Measurements from ENCODE around the gene DEGS1. TPM values are rescaled to one million over a fixed set of nuclear protein-coding genes. Genes with fewer than 3 reads are reported as not detected.
A peak's percentile ranks its signal among the peaks of the same experiment; 100 is the strongest.

Gene DEGS1
- total RNA-seq, 1 experiment from 2014 or later = 39.2 TPM

GRCh38 chr1:224196813-224197600 is 14.0 kb downstream of the DEGS1 start:
- H3K9me3 Mint-ChIP-seq (ENCODE audit: unreplicated experiment) = no peaks in the 10 kb centered on the region

DNA sequence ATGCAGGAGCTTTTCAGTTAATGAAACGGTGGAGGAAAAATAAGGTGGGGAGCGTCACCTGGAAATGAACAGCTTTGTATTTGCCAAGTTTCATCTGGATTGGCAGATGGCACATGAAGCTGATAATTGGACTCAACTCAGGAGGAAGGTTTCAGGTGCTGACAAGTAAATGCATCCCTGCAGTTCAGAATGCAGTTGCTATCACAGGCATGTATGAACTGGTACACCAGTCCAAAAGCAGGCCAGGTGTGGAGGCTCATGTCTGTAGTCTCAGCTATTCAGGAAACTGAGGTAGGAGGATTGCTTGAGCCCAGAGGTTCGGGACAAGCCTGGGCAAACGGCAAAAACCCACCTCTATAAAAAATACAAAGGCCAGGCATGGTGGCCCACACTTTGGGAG is 15.5 kb downstream of the DEGS1 start:
- no peaks in the 10 kb centered on the region for H3K4me1 Mint-ChIP-seq (ENCODE audit: low read depth, unreplicated experiment)
- intact Hi-C loops (cut with micrococcal nuclease; ENCODE audit: unreplicated experiment) = no loop called here
- no peak overlapping the region for H3K4me3 Mint-ChIP-seq (ENCODE audit: unreplicated experiment)
- H3K9me3 Mint-ChIP-seq (ENCODE audit: unreplicated experiment) = no peaks in the 10 kb centered on the region
- H3K36me3 ChIP-seq (ENCODE audit: control insufficient read depth, insufficient read depth, low read length) = no peaks in the 10 kb centered on the region
- POLR2A ChIA-PET = interaction anchor here (0.7 kb wide), 1 partner anchor 472 kb away, joined by 4 read pairs; no protein-coding TSS in a partner anchor
- H3K36me3 Mint-ChIP-seq (ENCODE audit: insufficient read depth, unreplicated experiment) = peaks cover 20% of the 10 kb centered on the region
- H3K9me3 ChIP-seq = no peaks in the 10 kb centered on the region
- H3K27me3 ChIP-seq (replicated peaks; ENCODE audit: control insufficient read depth, insufficient read depth, low read length) = no peaks in the 10 kb centered on the region
- H3K4me3 ChIP-seq (ENCODE audit: low read depth, low read length) = no peak overlapping the region
- no peak overlapping the region for H3K27ac Mint-ChIP-seq (ENCODE audit: unreplicated experiment)
- peaks cover 25% of the 10 kb centered on the region for H3K4me1 ChIP-seq
- TF ChIP-seq, protein P1, sequence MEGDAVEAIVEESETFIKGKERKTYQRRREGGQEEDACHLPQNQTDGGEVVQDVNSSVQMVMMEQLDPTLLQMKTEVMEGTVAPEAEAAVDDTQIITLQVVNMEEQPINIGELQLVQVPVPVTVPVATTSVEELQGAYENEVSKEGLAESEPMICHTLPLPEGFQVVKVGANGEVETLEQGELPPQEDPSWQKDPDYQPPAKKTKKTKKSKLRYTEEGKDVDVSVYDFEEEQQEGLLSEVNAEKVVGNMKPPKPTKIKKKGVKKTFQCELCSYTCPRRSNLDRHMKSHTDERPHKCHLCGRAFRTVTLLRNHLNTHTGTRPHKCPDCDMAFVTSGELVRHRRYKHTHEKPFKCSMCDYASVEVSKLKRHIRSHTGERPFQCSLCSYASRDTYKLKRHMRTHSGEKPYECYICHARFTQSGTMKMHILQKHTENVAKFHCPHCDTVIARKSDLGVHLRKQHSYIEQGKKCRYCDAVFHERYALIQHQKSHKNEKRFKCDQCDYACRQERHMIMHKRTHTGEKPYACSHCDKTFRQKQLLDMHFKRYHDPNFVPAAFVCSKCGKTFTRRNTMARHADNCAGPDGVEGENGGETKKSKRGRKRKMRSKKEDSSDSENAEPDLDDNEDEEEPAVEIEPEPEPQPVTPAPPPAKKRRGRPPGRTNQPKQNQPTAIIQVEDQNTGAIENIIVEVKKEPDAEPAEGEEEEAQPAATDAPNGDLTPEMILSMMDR (IDR thresholded peaks at IDR 0.05; ENCODE audit: insufficient read depth in 1 of 2, low read depth in 1 of 2, low read length in 1 of 2, severe bottlenecking in 1 of 2, unreplicated experiment in 1 of 2) = no peak
- CTCF ChIA-PET = no interaction called here
- H3K27me3 Mint-ChIP-seq (ENCODE audit: insufficient read depth, unreplicated experiment) = no peaks in the 10 kb centered on the region
- BruUV-seq (replicated peaks) = no TSS peak
- DNase-seq = no peak

More at GRCh38 chr1:224196813-224197600, 14.0 kb downstream of the DEGS1 start:
- H3K4me3 Mint-ChIP-seq (ENCODE audit: unreplicated experiment) = no peak overlapping the region
- H3K27ac Mint-ChIP-seq (ENCODE audit: unreplicated experiment) = no peak overlapping the region
- BruUV-seq (replicated peaks) = no TSS peak
- POLR2A ChIA-PET = no interaction called here
- H3K27me3 Mint-ChIP-seq (ENCODE audit: insufficient read depth, unreplicated experiment) = no peaks in the 10 kb centered on the region
- CTCF ChIA-PET = interaction anchor here (0.7 kb wide), 1 partner anchor 9 kb away, joined by 3 read pairs; no protein-coding TSS in a partner anchor
- H3K4me3 ChIP-seq (ENCODE audit: low read depth, low read length) = no peak overlapping the region
- intact Hi-C loops (cut with micrococcal nuclease; ENCODE audit: unreplicated experiment) = no loop called here
- TF ChIP-seq, protein P1 (IDR thresholded peaks at IDR 0.05; ENCODE audit: insufficient read depth in 1 of 2, low read depth in 1 of 2, low read length in 1 of 2, severe bottlenecking in 1 of 2, unreplicated experiment in 1 of 2) = no peak
- H3K4me1 ChIP-seq = peaks cover 25% of the 10 kb centered on the region
- H3K36me3 Mint-ChIP-seq (ENCODE audit: insufficient read depth, unreplicated experiment) = peaks cover 25% of the 10 kb centered on the region
- no peaks in the 10 kb centered on the region for H3K4me1 Mint-ChIP-seq (ENCODE audit: low read depth, unreplicated experiment)
- H3K36me3 ChIP-seq (ENCODE audit: control insufficient read depth, insufficient read depth, low read length) = no peaks in the 10 kb centered on the region
- no peak for DNase-seq
- no peaks in the 10 kb centered on the region for H3K27me3 ChIP-seq (replicated peaks; ENCODE audit: control insufficient read depth, insufficient read depth, low read length)
- no peaks in the 10 kb centered on the region for H3K9me3 ChIP-seq

DNA sequence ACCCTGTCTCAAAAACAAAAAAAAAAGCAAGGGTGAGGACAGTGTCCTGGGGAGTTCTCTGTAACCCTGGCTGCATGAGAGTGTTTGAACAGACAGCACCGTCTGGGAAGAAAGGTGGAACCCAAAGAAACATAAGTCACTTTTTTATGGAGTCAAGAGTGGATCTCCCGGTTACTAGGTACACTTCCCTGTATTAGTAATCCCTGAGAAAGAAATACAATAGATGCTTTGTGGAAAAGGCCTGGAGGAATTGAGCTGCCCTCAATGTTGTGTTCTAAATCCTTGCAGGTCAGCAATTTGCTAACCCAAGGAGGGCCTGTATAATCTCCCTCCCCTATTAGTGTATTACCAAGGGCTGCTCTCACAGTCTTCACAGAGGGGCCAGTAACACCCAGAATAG is 16.6 kb downstream of the DEGS1 start:
- TF ChIP-seq, protein P1 (IDR thresholded peaks at IDR 0.05; ENCODE audit: insufficient read depth in 1 of 2, low read depth in 1 of 2, low read length in 1 of 2, severe bottlenecking in 1 of 2, unreplicated experiment in 1 of 2) = no peak
- intact Hi-C loops (cut with micrococcal nuclease; ENCODE audit: unreplicated experiment) = no loop called here
- Histone ChIP-seq H3K36me3 (ENCODE audit: control insufficient read depth, insufficient read depth, low read length) (no peaks in the 10 kb centered on the region), H3K9me3 (no peaks in the 10 kb centered on the region), H3K4me3 (ENCODE audit: low read depth, low read length) (no peak overlapping the region), H3K4me1 (peaks cover 26% of the 10 kb centered on the region), H3K27me3 (replicated peaks; ENCODE audit: control insufficient read depth, insufficient read depth, low read length) (no peaks in the 10 kb centered on the region)
- peaks cover 12% of the 10 kb centered on the region for H3K36me3 Mint-ChIP-seq (ENCODE audit: insufficient read depth, unreplicated experiment)
- no peak for DNase-seq
- ChIA-PET CTCF (no interaction called here), POLR2A (no interaction called here)
- H3K4me3 Mint-ChIP-seq (ENCODE audit: unreplicated experiment) = no peak overlapping the region
- H3K27ac Mint-ChIP-seq (ENCODE audit: unreplicated experiment) = peak overlapping the region; percentile 32
- BruUV-seq (replicated peaks) = no TSS peak
- H3K4me1 Mint-ChIP-seq (ENCODE audit: low read depth, unreplicated experiment) = no peaks in the 10 kb centered on the region
- no peaks in the 10 kb centered on the region for H3K27me3 Mint-ChIP-seq (ENCODE audit: insufficient read depth, unreplicated experiment)
- no peaks in the 10 kb centered on the region for H3K9me3 Mint-ChIP-seq (ENCODE audit: unreplicated experiment)
